Activated CD4-positive, alpha-beta memory T cell treated with anti-CD3 and anti-CD28 coated beads for 36 hours (primary cell): ENCODE measurements around the gene LSM14A. TPM values are rescaled to one million over a fixed set of nuclear protein-coding genes. Genes with fewer than 3 reads are reported as not detected.

Experiments used
- CTCF ChIA-PET: fragments of 350-600 bp; sonication (Branson Sonifier 250); formaldehyde crosslinking; loops from one replicate; lab custom pipeline; 2021; ENCODE audit warnings: antibody characterized with exemption, inconsistent platforms; lab: Charles Lee
- POLR2A ChIA-PET: fragments of 350-600 bp; sonication (Branson Sonifier 250); formaldehyde crosslinking; loops from one replicate; lab custom pipeline; 2021; ENCODE audit warnings: antibody characterized with exemption; lab: Charles Lee
- DNase-seq: peaks from one replicate; pipeline ENCODE4 v3.0.0-alpha.2; 2020
- H3K27ac Mint-ChIP-seq: one replicate; pipeline ENCODE4 v1.8.0; 2021; ENCODE audit warnings: mixed read lengths
- H3K27me3 Mint-ChIP-seq: one replicate; pipeline ENCODE4 v1.8.0; 2021; ENCODE audit warnings: mixed read lengths
- H3K36me3 Mint-ChIP-seq: one replicate; pipeline ENCODE4 v1.8.0; 2021; ENCODE audit warnings: mixed read lengths
- H3K4me1 Mint-ChIP-seq: one replicate; pipeline ENCODE4 v1.8.0; 2021; ENCODE audit warnings: low read depth, mixed read lengths
- H3K4me3 Mint-ChIP-seq: one replicate; pipeline ENCODE4 v1.8.0; 2021; ENCODE audit warnings: mild to moderate bottlenecking, mixed read lengths
- H3K9me3 Mint-ChIP-seq: one replicate; pipeline ENCODE4 v1.8.0; 2021; ENCODE audit warnings: mixed read lengths
- intact Hi-C: fragments of 100-400 bp; cut with micrococcal nuclease; formaldehyde crosslinking; loops from one replicate; pipeline ENCODE4 v1.15.1; 2023
- total RNA-seq, 2 experiments: library from RNA; stranded (reverse); gene quantifications; one replicate each; pipeline ENCODE4 v1.2.3, GENCODE V29; 2021

LSM14A gene
- total RNA-seq, 2 experiments from 2014 or later: 90.0 to 106 TPM

DNA sequence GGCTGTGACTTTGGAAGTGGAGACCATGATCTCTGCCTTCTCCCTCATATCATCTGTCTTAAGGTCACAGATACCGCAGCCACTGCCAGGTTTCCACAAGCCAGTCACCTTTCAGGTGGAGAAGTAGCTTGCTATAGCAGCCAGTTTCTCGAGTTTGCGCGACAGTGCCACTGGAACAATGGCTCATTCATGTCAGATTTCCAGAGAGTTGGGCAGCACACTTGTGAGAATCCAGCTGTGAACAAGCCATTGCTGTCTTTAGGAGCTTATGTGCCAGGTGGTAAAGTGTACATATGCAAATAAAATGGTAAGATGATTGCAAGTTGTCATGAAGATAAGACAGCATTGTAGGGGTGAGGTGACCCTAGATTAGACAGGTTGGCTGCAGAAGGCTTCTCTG is 104.3 kb downstream of the LSM14A start:
- Mint-ChIP-seq H3K4me1 (peaks cover 33% of the 10 kb centered on the region), H3K27me3 (no peaks in the 10 kb centered on the region), H3K27ac (no peak overlapping the region), H3K9me3 (no peaks in the 10 kb centered on the region), H3K4me3 (no peak overlapping the region), H3K36me3 (peaks cover 7% of the 10 kb centered on the region)
- no peak for DNase-seq
- intact Hi-C loops: no loop called here
- ChIA-PET POLR2A (no interaction called here), CTCF (interaction anchor here (1.5 kb wide), 1 partner anchor 70 kb away, joined by 5 read pairs; no protein-coding TSS in a partner anchor)

DNA sequence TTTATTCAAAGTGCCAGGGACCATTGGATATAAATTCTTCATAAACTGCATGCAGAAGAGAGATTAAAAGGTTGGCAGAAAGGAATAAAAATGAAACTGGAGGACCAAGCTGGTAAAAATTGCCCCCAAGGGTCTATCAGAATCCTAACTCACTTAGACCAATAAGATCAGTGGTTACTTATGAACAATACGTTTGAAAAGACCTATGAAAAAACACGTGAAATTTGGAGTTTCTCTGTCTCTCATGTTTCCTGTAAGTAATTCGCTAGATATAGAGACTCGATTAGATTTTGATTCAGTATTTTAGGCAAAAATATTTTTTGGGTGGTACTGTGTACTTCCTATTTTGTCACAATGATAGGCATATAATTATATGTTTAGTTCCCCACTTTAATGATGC is 104.9 kb downstream of the LSM14A start:
- Mint-ChIP-seq H3K36me3 (peaks cover 7% of the 10 kb centered on the region), H3K27me3 (no peaks in the 10 kb centered on the region), H3K9me3 (no peaks in the 10 kb centered on the region), H3K27ac (no peak overlapping the region), H3K4me1 (peaks cover 31% of the 10 kb centered on the region), H3K4me3 (no peak overlapping the region)
- CTCF ChIA-PET: interaction anchor here (1.5 kb wide), 1 partner anchor 69 kb away, joined by 5 read pairs; no protein-coding TSS in a partner anchor
- intact Hi-C loops: no loop called here
- POLR2A ChIA-PET: no interaction called here
- DNase-seq: no peak

DNA sequence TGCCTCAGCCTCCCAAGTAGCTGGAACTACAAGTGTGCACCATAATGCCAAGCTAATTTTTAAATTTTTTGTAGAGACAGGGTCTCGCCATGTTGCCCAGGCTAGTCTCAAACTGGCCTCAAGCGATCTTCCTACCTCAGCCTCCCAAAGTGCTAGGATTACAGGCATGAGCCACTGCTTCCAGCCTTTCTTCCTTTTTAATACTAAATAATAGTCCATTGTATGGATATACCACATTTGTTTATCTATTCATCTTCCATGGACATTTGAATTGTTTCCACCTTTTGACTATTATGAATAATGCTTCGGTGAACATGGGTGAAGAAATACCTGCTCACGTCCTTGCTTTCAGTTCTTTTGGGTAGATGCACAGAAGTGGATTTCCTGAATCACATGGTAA is 106.5 kb downstream of the LSM14A start:
- ChIA-PET POLR2A (no interaction called here), CTCF (no interaction called here)
- no peak overlapping the region for H3K27ac Mint-ChIP-seq
- intact Hi-C loops: no loop called here
- H3K36me3 Mint-ChIP-seq: peaks cover 7% of the 10 kb centered on the region
- no peaks in the 10 kb centered on the region for H3K27me3 Mint-ChIP-seq
- peaks cover 34% of the 10 kb centered on the region for H3K4me1 Mint-ChIP-seq
- H3K4me3 Mint-ChIP-seq: no peak overlapping the region
- H3K9me3 Mint-ChIP-seq: no peaks in the 10 kb centered on the region
- DNase-seq: no peak

Other genes with a start within 250 kb of the LSM14A start
- gene GARRE1, start 82.0 kb downstream of the LSM14A start, total RNA-seq: 10 to 100 TPM; 11.7 to 11.9 TPM
- gene GPI, start 192.7 kb downstream of the LSM14A start, total RNA-seq: 100 to 1,000 TPM; 549 to 564 TPM
- gene PDCD2L, start 231.9 kb downstream of the LSM14A start, total RNA-seq: 10 to 100 TPM; 29.8 TPM